Mammary microvascular endothelial cell (primary cell): ENCODE data around the gene APOL6. TPM values are rescaled to one million over a fixed set of nuclear protein-coding genes. Genes with fewer than 3 reads are reported as not detected.

Source experiments
- total RNA-seq: library from RNA; depleted of rRNA; stranded (reverse); fragments of >200 nt; gene quantifications from 2 replicates; pipeline ENCODE4 v1.2.3, GENCODE V29; 2015

APOL6 gene
- total RNA-seq, result 11.8 and 12.9 TPM in 2 replicates

GRCh38 chr22:35648066-35649025 is at the start of gene APOL6:
APOL6 (plus strand) TSS chr22:35648446; CDS start chr22:35656426, 7,980 bp downstream.

DNA sequence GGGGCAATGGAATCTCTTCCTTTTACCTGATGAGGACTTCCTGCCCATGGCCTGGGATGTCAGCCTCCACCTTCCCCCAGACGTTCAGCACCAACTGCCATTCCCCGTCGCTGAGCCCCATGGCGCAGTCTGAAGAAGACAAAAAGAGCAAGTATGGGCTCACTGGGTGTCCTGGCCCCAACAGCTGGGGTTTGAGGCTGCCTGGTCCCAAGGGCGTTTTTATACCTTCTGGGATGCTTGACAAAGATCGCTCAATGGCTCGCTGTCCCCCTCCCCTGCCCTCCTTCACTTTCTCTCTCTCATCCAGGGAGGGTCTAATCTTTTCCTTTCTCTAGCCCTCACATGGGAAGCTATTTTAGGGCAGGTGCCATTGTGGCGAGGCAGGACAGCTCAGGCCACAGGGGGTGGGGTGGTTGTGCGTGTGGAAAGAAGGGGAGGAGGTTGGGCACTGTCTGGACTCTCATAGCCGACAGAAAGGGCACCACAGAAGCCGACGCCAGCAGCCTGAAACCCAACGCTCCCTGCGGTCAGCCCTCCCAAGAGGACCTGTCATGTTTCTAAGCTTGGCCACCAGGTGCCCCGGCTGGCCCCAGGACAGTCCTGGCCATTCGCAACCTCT is 31.0 kb upstream of the APOL6 start, which contains the start of gene MB:
TSS of gene MB (minus strand) at position 193 of the 619 bp plus-strand sequence. CDS start at position 121, 72 bp downstream.

DNA sequence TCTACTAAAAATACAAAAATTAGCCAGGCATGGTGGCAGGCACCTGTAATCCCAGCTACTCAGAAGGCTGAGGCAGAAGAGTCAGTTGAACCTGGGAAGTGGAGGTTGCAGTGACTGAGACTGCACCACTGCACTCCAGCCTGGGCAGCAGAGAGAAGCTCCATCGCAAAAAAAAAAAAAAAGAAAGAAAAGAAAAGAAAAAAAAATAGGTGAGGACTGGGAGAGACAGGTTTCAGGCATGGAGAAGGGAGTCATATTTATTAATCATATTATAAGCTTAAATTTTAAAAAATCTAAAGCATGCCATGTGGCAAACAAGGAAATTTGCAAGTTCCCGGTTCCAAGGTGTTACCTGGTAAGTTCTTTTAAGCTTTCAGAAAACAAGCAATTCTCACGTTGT is 69.3 kb downstream of the APOL6 start, which contains the start of gene APOL5:
TSS of gene APOL5 (plus strand) at position 301 of the 400 bp plus-strand sequence. CDS start at position 301, 0 bp downstream.

Other genes with a start within 250 kb of the APOL6 start
- gene MCM5, start 248.3 kb upstream of the APOL6 start, total RNA-seq, result 110 TPM in 2 replicates
- not detected in 2 replicates for gene RASD2, start 107.6 kb upstream of the APOL6 start, total RNA-seq
- gene MB, start 31.1 kb upstream of the APOL6 start, total RNA-seq, result not detected in 2 replicates
- not detected in 2 replicates for gene APOL5, start 69.4 kb downstream of the APOL6 start, total RNA-seq